Activated CD4-positive, CD25-positive, alpha-beta regulatory T cell treated with anti-CD3 and anti-CD28 coated beads, Interleukin-2, amount 50 U/mL, for 24 hours (primary cell): ENCODE measurements around the gene ZNF492.
"Not testable (repeated sequence)": the region's sequence is repeated elsewhere in the genome, so short reads cannot be mapped to it uniquely, and the experiment has no call there.

Experiments used
- ATAC-seq, 2 donors: fragments of 150-1000 bp; cut with Tn5 transposase; one replicate each; pipeline ENCODE4 v1.10.0; 2021; ENCODE audit warnings: mild to moderate bottlenecking in 1 of 2, moderate library complexity in 1 of 2

The ZNF492 gene

DNA sequence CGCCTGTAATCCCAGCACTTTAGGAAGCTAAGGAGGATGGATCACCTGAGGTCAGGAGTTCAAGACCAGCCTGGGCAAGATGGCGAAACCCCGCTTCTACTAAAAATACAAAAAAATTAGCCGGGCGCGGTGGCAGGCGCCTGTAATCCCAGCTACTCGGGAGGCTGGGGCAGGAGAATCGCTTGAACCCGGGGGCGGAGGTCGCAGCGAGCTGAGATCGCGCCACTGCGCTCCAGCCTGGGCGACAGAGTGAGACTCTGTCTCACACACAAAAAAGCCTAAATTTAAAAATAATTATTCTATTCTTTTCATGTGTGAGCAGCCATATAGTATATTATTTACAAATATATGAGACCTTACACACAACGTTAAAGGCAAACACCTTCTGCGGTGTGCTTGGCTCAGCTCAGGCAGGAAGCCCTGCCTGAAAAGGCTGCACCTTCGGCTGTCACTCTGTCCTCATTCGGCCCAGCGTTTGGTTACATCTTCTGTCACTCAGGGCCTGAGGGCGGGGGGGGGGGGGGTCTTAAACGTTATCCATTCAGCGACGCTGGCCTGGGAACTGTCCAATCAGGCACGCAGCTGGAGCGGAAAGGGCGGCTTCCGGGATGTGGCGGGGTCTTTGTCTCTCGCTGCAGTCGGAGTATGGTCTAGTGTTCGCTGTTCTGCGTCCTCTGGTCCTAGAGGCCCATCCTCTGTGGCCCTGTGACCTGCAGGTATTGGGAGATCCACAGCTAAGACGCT, at the start of gene ZNF492:
TSS of gene ZNF492 (plus strand) at position 619 of the 744 bp plus-strand sequence. CDS start 19,076 bp downstream, outside the sequence.
- ATAC-seq: peak; percentile 98 to 99

DNA sequence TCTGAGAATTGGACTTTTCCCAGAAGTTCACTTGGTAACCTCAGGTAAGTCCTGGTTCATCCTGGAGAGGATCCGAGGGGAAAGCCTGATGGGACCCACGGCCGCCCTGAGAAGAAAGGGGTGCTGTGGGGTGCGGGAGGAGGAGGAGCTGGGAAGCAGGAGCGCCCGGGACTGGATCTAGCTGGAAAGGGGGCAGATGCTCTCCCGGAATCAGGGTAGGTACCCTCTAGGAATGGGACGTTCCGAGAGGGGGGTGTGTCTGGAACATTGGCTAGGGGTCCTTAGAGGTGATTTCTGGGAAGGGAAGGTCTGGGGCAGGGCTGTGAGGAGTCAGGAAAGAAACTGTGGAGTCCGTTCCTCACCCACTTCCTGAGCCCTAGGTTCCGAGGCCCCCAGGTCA, 38.7 kb upstream of the ZNF492 start:
- ATAC-seq: no peak

DNA sequence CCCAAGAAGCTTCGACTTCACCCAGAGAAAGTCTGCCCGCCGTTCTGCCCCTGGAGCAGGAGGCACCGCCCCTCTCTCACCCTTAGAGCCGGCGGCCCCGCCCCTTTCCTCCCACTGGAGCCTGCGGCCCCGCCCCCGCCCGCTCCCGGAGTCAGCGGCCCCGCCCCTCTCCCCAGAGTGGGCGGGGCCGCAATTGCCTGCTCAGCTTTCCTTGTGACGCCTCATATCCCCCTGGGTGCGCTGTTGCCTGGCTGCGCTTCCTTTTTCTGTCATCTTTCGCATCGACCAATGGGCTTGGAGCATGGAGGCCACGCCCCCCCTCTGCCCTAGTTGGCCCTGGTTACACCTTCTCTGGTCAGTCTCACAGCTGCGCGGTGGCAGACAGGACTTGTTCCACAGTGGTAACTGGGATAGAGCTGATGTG, 38.2 kb upstream of the ZNF492 start:
- no peak for ATAC-seq

- ATAC-seq: no peak
Measured at GRCh38 chr19:22600690-22601648, 33.2 kb upstream of the ZNF492 start.

GRCh38 chr19:22601906-22602630, 32.1 kb upstream of the ZNF492 start:
- no peak for ATAC-seq

- no peak for ATAC-seq
Measured at GRCh38 chr19:22602631-22603272, 31.4 kb upstream of the ZNF492 start.

DNA sequence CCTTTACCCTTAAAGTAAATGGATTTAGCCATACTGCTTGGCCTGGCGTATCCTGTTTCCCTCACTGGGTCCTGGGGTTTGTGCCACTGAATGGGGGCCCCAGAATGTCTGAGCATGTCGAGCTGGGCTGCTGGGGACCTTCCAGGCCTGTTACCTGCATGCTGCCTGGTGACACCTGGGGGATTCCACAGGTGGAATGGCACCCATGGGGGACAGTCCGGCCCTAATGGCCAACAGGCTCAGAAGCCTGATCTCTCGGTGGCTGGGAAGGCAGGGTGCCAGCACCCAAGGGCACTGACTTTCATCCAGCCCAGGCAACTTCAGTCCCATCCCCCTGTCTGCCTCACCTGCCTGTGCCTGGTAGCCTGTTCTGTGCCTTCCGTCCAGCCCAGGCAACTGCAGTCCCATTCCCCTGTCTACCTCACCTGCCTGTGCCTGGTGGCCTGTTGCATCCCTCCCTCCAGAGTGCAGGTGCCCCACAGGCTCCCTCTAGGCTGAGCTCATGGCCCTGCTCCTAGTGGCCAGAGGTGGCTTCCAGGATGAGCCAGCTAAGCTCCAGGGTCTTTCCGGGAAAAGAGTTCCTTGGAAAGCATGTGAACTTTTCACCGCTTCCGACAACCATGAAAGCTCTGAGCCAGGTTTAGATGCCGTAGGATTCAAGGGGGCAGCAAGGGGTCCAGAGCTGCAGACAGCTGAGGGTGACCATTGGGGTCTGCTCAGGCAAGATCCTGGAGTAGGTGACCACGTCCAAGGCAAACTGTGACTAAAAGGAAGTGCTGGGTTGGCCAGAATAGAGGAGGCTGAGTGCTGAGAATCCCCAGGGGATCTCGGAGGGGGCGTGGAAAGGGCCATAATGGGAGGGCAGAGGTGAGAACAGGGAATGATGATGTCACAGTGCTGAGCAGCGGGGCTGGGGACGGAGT, 30.3 kb upstream of the ZNF492 start:
- ATAC-seq: no peak

- no peak for ATAC-seq
Measured at GRCh38 chr19:22604571-22605274, 29.4 kb upstream of the ZNF492 start.

DNA sequence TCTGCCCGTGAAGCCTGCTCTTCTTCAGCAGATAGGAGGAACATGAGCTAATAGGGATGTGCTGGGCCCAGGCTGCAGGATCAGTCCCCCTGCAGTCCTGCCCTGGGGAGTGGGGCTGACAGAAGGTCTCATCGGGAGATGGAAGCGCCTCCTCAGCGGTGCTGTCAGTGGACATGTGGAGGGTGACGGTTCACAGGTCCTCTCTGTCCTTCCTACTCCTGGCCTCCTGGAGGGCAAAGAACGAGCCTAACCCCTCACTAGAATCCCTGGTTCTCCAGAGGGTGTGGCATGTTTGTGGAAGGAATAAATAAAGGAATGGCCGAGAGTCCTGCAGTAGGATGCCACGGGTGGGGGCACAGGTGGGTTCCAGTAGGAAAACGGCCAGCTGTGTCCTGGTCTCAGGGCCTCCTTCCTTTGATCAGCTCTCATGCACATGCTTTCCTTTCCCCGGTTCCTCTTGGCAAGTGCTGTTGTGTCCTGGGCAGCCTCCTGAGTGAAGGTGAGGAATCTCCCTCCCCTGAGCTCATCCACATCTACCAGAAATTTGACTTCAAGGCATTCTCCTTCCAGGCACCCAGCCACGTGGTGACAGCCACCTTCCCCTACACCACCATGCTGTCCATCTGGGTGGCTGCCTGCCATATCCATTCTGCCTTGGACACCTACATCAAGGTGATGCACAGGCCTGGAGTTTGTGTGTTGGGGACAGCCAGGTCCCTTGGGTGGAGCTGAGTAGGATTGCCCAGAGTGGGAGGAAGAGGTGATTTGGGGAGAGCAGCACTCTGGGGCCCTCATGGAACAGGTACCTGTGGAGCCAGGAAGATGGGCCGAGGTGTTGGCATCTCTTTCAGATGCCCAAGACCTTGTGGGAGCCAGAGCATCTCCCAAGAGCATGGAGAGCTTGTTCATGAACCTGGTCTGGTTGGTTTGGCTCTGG, 28.6 kb upstream of the ZNF492 start:
- no peak for ATAC-seq

DNA sequence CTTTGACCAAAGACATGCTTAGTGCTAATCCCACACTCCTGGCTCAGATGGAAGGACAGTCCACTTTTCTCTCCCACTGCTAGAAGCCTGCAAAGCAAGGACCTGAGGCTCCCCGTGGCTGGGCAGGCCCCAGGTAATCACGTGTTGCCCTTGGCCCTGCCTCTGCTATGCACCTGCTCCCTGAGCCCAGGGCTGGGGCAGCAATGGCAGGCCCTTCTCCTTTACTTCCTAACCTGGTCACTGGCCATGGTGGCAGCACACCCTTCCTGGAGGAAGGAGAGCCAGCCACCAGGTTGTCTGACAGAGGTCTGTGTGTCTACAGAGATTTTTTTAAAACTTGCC, 27.9 kb upstream of the ZNF492 start:
- no peak for ATAC-seq

DNA sequence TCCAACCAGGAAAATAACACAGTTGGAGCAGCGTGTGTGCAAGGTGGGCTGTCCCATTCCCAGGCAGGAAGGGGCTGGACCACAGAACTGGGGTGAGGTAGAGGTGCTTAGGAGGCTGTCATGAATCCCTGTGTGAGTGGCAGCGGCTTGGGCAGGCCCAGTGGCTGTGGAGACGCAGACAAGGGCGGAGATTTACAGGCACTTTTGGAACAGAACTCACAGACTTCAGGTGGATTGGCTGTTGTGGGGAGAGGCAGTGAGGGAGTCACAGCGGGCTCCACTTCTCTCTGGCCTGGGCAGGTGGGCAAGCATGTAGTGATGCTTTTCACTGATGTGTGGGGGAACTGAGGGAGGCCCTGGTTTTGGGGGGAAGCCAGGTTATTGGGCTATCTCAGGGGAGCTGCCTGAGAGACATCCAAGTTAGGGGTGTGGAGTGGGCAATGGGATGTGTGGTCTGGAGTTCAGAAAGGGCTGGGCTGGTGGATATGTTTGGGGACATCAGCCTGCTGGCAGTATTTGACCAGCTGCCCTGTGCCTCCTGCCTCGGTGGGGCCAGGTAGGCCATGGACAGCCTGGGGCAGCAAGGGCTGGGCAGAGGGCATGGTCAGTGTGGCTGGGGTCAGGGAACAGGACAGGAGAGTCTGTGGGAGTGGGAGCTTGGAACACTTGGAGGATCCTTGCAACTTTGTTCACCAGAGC, 27.0 kb upstream of the ZNF492 start:
- ATAC-seq: no peak

DNA sequence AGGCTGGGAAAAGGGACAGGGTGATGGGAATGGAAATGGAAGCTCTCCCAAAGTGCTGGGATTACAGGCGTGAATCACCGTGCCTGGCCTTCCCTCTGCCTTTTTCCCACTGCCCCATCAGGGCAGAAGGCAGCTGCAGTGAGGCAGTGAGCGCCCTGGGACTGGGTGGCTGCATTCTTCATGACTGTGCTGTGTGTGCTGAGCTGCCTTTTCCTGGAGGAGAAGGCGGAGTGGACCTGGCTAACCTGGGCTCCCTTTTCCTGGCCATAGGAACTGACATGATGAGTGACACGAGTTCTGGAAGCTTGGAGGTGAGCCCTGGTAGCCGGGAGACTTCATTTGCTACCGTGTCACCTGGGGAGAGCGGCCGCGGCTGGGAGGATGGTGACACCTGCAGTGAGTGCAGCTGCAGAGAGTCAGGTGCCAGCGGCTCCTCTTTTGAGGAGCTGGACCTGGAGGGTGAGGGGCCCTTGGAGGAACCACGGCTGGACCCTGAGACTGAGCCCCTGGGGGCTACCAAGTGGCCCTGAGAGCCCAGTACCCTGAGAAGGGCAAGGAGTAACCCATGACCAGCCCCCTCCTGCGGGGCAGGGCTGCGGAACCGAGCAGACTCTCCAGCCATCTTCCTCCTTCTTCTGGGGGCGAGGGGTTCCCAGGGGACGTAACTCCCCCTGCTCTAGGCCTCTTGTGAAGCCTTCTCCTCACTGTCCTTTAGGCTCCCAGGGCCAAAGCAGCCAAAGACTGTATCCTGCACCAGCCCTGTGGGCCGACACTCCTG, 26.3 kb upstream of the ZNF492 start:
- ATAC-seq: no peak

- ATAC-seq: no peak
Measured at GRCh38 chr19:22608441-22608840, 25.7 kb upstream of the ZNF492 start.

DNA sequence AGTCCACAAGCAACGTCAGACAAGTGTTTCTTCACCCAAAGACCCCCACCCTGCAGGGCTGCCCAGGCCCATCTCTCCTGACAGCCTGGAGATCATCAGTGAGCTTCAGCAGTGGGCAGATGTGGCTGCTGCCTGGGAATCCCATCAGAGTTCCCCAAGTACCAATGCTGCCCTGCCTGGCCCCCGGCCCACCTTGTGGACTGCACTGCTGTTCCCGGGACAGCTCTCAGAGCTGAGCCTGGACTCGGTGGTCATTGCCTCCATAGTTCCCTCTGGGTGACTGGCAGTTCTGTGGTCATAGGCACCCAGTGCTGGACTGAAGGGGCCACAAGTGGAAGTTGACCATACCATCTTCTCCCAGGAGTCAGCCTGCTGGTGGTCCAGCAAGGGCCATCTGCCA, 24.5 kb upstream of the ZNF492 start:
- ATAC-seq: no peak

GRCh38 chr19:22610121-22610520, 24.0 kb upstream of the ZNF492 start:
- no peak for ATAC-seq

- ATAC-seq: no peak
Measured at GRCh38 chr19:22612316-22612715, 21.8 kb upstream of the ZNF492 start.

DNA sequence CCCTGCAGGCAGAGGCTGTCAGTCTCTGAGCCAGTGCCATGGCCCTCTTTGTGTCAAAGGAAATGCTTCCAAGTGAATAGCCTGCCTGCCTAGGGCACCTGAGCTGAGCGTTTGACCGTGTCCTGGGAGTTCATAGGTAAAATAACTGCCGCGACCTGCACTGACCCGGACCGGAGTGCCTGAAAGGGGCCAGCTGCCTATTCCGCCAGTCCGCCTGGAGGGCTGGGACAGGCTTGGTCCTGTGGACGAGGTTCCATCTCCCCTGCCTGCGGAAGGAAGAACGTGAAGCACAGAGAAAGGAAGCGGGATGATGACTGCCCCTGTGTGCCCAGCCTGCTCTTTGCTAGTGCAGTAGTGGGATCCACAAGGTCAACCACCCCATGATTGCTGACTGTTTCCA, 17.5 kb upstream of the ZNF492 start:
- ATAC-seq: no peak

DNA sequence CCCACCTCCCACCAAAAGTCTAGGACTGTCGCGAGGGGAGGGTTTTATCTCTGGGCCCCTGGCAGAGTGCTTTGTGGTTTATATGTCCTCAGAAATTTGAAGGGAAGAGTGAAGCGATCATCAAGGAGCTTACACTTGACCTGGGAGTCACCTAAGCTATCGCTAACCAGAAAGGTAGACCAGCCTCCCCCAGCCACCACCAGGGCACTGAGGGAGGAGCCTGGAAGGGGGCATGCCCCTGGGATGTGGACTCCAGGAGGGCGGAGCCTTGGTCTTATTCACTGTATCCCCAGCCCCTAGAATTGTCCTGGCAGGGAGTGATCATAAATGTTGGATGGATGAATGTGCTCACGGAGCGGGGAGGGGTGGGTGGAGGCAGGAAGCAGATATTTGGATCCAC, 16.9 kb upstream of the ZNF492 start:
- ATAC-seq: not testable (repeated sequence)
